Ovary (tissue), 9 donors: Measurements from ENCODE around the gene MCF2L. TPM values are rescaled to one million over a fixed set of nuclear protein-coding genes. Genes with fewer than 3 reads are reported as not detected.

Source experiments
- DNase-seq, 5 donors: peaks; one replicate each; pipeline ENCODE4 v3.0.0-alpha.2; 2019 to 2020
- H3K27ac ChIP-seq, 2 donors: fragments of 200-600 bp; one replicate each; pipeline versions ENCODE4 v1.5.1 to v1.8.0; 2019 to 2022
- H3K27me3 ChIP-seq: fragments of 200-600 bp; one replicate; pipeline ENCODE4 v1.8.0; 2022
- H3K36me3 ChIP-seq: fragments of 200-600 bp; sonication (generic); one replicate; pipeline ENCODE4 v1.5.1; 2019
- H3K4me1 ChIP-seq: one replicate; pipeline ENCODE4 v1.8.1; 2013; ENCODE audit warnings: mild to moderate bottlenecking, moderate library complexity; ENCODE audit not compliant: insufficient read depth
- H3K4me3 ChIP-seq: fragments of 200-600 bp; sonication (generic); one replicate; pipeline ENCODE4 v1.5.1; 2017
- H3K9me3 ChIP-seq, 2 donors: fragments of 200-600 bp in 1 of 2; sonication (generic) in 1 of 2; one replicate each; pipeline versions ENCODE4 v1.5.1 to v1.8.1; 2013 to 2019; ENCODE audit warnings: mild to moderate bottlenecking in 1 of 2, moderate library complexity in 1 of 2
- EP300 ChIP-seq: sonication (generic); formaldehyde crosslinking; IDR thresholded peaks from one replicate; pipeline ENCODE4 v1.6.1; 2017; ENCODE audit warnings: antibody characterized with exemption
- POLR2A ChIP-seq: fragments of 450-650 bp; IDR thresholded peaks from one replicate; pipeline ENCODE4 v1.6.1; 2017; ENCODE audit warnings: antibody characterized with exemption, mild to moderate bottlenecking, moderate library complexity
- WGBS, 3 donors: extraction: QIAGEN DNeasy Blood & Tissue Kit in 1 of 3; methylation state at CpG; one replicate each; pipeline versions ENCODE4 v1.1.5 to v1.1.7; 2013 to 2017; 5-methylcytosine and 5-hydroxymethylcytosine counted together
- intact Hi-C, 4 donors: fragments of 100-400 bp; cut with DNase I; formaldehyde crosslinking; loops; one replicate each; pipeline versions ENCODE4 v1.11.0 to v1.15.1; 2022 to 2023
- polyA plus RNA-seq, 2 donors: library from polyadenylated mRNA; stranded (reverse); fragments of 200-250 nt in 1 of 2; fragments of 350-450 nt in 1 of 2; fragmentation: Illumina TruSeq in 1 of 2; extraction: RNeasy Lipid Tissue Mini Kit (QIAGEN cat#74804) in 1 of 2; gene quantifications; one replicate each; pipeline ENCODE4 v1.2.3, GENCODE V29; 2013 to 2014
- total RNA-seq, 7 donors: library from RNA; depleted of rRNA in 2 of 7; stranded (reverse); fragments of >200 nt in 2 of 7; fragmentation: NEBNext Ultra II Directional in 3 of 7; extraction: Animal tissue kit (Norgen Biotek cat#: 25700) in 3 of 7; gene quantifications; one replicate each; pipeline versions ENCODE4 v1.1.0 to v1.2.4, GENCODE V29; 2016 to 2023
- TF ChIP-seq, protein P1 (sequence below), 3 donors: fragments of 450-650 bp in 2 of 3; fragments of 200-600 bp in 1 of 3; IDR thresholded peaks; one replicate each; pipeline versions ENCODE4 v1.5.1 to v1.8.0; 2016 to 2022; ENCODE audit warnings: antibody characterized with exemption in 3 of 3, mild to moderate bottlenecking in 1 of 3
- donor health status: DM: no; HTN: no; CAD: no; lungs with moderate emphysema.
- donor health status: DM: no; HTN: no; CAD: no.
- donor health status: Bipolar disorder and iron deficiency.
- donor health status: DM: yes; HTN: yes; CAD: no.
- donor health status: DM: no; HTN: no; CAD: no.
- donor health status: DM: yes; HTN: yes; CAD: no.

MCF2L gene
- total and polyA plus RNA-seq, 9 donors = 5.6 to 22.2 (median 8.7) TPM

- TF ChIP-seq EP300 (no peak), POLR2A (no peak)
- TF ChIP-seq, protein P1, sequence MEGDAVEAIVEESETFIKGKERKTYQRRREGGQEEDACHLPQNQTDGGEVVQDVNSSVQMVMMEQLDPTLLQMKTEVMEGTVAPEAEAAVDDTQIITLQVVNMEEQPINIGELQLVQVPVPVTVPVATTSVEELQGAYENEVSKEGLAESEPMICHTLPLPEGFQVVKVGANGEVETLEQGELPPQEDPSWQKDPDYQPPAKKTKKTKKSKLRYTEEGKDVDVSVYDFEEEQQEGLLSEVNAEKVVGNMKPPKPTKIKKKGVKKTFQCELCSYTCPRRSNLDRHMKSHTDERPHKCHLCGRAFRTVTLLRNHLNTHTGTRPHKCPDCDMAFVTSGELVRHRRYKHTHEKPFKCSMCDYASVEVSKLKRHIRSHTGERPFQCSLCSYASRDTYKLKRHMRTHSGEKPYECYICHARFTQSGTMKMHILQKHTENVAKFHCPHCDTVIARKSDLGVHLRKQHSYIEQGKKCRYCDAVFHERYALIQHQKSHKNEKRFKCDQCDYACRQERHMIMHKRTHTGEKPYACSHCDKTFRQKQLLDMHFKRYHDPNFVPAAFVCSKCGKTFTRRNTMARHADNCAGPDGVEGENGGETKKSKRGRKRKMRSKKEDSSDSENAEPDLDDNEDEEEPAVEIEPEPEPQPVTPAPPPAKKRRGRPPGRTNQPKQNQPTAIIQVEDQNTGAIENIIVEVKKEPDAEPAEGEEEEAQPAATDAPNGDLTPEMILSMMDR (IDR thresholded peaks at IDR 0.05) = no peak
- WGBS, 3 donors = 77 to 82% (median 78%) methylated on average over 27 of the region's 27 CpGs
- Histone ChIP-seq H3K4me3 (no peak overlapping the region), H3K36me3 (no peaks in the 10 kb centered on the region), H3K27ac (no peak overlapping the region), H3K9me3 (no peaks in the 10 kb centered on the region), H3K27me3 (no peaks in the 10 kb centered on the region), H3K4me1 (peaks cover 4% of the 10 kb centered on the region)
- DNase-seq = no peak
- intact Hi-C loops = no loop called here
These were observed 75.5 kb downstream of the MCF2L start for GRCh38 chr13:113044391-113045114.

GRCh38 chr13:113045251-113046127 lies 76.5 kb downstream of the MCF2L start:
- Histone ChIP-seq H3K36me3 (no peaks in the 10 kb centered on the region), H3K27ac (no peak overlapping the region), H3K4me3 (no peak overlapping the region), H3K4me1 (peaks cover 5% of the 10 kb centered on the region), H3K27me3 (no peaks in the 10 kb centered on the region), H3K9me3 (no peaks in the 10 kb centered on the region)
- DNase-seq = no peak
- TF ChIP-seq POLR2A (no peak), EP300 (no peak)
- TF ChIP-seq, protein P1 (IDR thresholded peaks at IDR 0.05) = no peak
- 78 to 83% (median 78%) methylated on average over 32 of the region's 32 CpGs for WGBS, 3 donors
- intact Hi-C loops = no loop called here

GRCh38 chr13:113046128-113046882 lies 77.3 kb downstream of the MCF2L start:
- TF ChIP-seq EP300 (no peak), POLR2A (no peak)
- TF ChIP-seq, protein P1 (IDR thresholded peaks at IDR 0.05) = no peak
- Histone ChIP-seq H3K4me3 (no peak overlapping the region), H3K4me1 (peaks cover 6% of the 10 kb centered on the region), H3K36me3 (no peaks in the 10 kb centered on the region), H3K27ac (no peak overlapping the region), H3K9me3 (no peaks in the 10 kb centered on the region), H3K27me3 (no peaks in the 10 kb centered on the region)
- intact Hi-C loops = no loop called here
- WGBS, 3 donors = 87 to 88% (median 87%) methylated on average over 30 of the region's 30 CpGs
- DNase-seq = no peak

DNA sequence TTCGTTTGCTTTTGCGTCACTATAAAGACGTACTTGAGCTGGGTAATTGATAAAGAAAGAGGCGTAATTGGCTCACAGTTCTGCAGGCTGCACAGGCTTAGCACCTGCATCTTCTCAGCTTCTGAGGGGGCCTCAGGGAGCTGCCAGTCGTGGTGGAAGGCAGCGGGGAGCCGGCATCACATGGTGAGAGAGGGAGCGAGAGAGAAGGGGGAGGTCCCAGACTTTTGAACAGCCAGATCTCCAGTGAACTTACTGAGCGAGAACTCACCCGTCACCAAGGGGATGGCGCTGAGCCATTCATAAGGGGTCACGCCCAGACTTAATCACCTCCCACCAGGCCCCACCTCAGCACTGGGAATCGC lies 77.8 kb downstream of the MCF2L start:
- no peak overlapping the region for H3K4me3 ChIP-seq
- TF ChIP-seq EP300 (no peak), POLR2A (no peak)
- H3K4me1 ChIP-seq = peaks cover 6% of the 10 kb centered on the region
- no peak overlapping the region for H3K27ac ChIP-seq
- H3K27me3 ChIP-seq = no peaks in the 10 kb centered on the region
- no peaks in the 10 kb centered on the region for H3K9me3 ChIP-seq
- WGBS, 3 donors = 75 to 77% (median 76%) methylated on average over 13 of the region's 13 CpGs
- no peak for DNase-seq
- H3K36me3 ChIP-seq = no peaks in the 10 kb centered on the region
- intact Hi-C loops = no loop called here
